Adrenal gland (tissue), 5 donors: ENCODE measurements around the gene FOXP3.

Source experiments
- POLR2A ChIP-seq, 2 donors: fragments of 450-650 bp; IDR thresholded peaks; one replicate each; pipeline ENCODE4 v1.6.1; 2017; ENCODE audit warnings: antibody characterized with exemption in 2 of 2, mild to moderate bottlenecking in 2 of 2, moderate library complexity in 1 of 2
- TF ChIP-seq, protein P1 (sequence below), 6 experiments: fragments of 450-650 bp in 4 of 6; fragments of 200-600 bp in 2 of 6; sonication (generic) in 1 of 6; IDR thresholded peaks; 1 replicate in 5 of 6; 2 replicates in 1 of 6; pipeline versions ENCODE4 v1.5.1 to v1.8.0; 2016 to 2021; ENCODE audit warnings: antibody characterized with exemption in 6 of 6, mild to moderate bottlenecking in 2 of 6, moderate library complexity in 1 of 6
- donor health status: DM: no; HTN: no; CAD: no.

DNA sequence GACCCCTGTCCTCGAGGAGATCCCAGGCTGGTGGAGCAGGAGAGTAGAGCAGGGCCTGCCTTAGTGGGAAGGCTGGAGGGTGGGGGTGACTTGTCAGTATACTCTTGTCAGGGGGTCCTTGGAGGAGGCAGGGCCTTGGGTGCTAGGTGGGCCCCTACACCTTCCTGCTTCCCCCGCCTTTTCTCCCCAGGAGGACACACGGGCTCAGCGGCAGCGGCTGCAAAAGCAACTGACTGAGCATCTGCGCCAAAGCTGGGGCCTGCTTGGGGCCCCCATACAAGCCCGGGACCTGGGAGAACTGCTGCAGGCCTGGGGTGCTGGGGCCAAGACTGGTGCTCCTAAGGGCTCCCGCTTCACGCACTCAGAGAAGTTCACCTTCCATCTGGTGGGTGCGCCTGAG lies 18.0 kb downstream of the FOXP3 start:
- TF ChIP-seq, protein P1, sequence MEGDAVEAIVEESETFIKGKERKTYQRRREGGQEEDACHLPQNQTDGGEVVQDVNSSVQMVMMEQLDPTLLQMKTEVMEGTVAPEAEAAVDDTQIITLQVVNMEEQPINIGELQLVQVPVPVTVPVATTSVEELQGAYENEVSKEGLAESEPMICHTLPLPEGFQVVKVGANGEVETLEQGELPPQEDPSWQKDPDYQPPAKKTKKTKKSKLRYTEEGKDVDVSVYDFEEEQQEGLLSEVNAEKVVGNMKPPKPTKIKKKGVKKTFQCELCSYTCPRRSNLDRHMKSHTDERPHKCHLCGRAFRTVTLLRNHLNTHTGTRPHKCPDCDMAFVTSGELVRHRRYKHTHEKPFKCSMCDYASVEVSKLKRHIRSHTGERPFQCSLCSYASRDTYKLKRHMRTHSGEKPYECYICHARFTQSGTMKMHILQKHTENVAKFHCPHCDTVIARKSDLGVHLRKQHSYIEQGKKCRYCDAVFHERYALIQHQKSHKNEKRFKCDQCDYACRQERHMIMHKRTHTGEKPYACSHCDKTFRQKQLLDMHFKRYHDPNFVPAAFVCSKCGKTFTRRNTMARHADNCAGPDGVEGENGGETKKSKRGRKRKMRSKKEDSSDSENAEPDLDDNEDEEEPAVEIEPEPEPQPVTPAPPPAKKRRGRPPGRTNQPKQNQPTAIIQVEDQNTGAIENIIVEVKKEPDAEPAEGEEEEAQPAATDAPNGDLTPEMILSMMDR (IDR thresholded peaks at IDR 0.05): no peak
- no peak for TF ChIP-seq POLR2A (IDR thresholded peaks at IDR 0.05)
